ENCODE data around the gene BICD2.

The BICD2 gene

DNA sequence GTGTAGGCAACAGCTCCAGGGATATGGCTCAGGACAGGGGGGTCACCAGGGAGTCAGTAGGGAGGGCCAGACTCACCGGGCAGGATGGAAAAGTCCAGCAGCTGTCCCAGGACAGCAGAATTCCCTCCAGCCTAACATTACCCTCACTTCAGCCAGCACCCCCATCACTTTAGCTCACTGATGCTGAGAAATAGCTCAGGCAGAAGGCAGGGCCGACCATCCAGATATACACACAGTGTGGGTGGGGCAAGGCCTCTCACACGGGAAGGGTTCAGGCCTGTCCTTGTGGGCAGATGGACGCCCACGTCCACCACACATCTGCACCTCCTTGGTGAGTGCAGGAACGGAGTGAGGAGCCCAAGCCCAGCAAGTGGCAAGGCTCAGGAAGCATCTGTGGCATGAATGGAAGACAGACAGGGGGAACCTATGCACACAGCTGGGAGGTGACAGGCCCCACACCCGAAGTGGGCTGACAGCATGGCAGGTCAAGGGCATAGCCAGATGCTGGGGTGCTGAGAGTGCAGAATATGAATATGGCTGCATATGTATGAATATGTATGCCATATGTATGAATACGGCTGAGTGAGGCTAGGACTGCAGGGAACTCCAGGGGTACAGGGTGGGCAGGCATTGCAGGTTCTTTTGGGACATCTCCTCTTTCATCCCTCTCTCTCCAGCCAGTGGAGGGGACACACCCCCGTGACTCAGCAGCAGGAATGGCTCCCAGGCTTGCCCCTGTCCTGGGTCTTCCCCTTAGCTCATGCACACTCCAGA, 17.0 kb downstream of the BICD2 start:
- no peaks in the 10 kb centered on the region for H3K36me3 ChIP-seq (ENCODE audit: insufficient read depth, low read length)
- peak overlapping the region; percentile 33; the same call in 1 of the 2 replicates for H3K27ac ChIP-seq (ENCODE audit: low read depth, low read length)
- H3K4me1 ChIP-seq (ENCODE audit: control insufficient read depth, insufficient read depth, low read length, unreplicated experiment): peaks cover 46% of the 10 kb centered on the region
- H2AFZ ChIP-seq (ENCODE audit: low read length, unreplicated experiment): no peak overlapping the region
- H3K4me3 ChIP-seq (ENCODE audit: low read depth, low read length): no peak overlapping the region
- H3K27me3 ChIP-seq (ENCODE audit: insufficient read depth, low read length): no peaks in the 10 kb centered on the region
- H3K79me2 ChIP-seq (ENCODE audit: control insufficient read depth, insufficient read depth, low read length, unreplicated experiment): peaks cover 96% of the 10 kb centered on the region

GRCh38 chr9:92746567-92747458, 17.8 kb downstream of the BICD2 start:
- no peak overlapping the region for H2AFZ ChIP-seq (ENCODE audit: low read length, unreplicated experiment)
- H3K79me2 ChIP-seq (ENCODE audit: control insufficient read depth, insufficient read depth, low read length, unreplicated experiment): peaks cover 92% of the 10 kb centered on the region
- H3K27ac ChIP-seq (ENCODE audit: low read depth, low read length): peak overlapping the region; percentile 44
- no peaks in the 10 kb centered on the region for H3K36me3 ChIP-seq (ENCODE audit: insufficient read depth, low read length)
- H3K4me1 ChIP-seq (ENCODE audit: control insufficient read depth, insufficient read depth, low read length, unreplicated experiment): peaks cover 46% of the 10 kb centered on the region
- peak overlapping the region; percentile 53; the same call in 1 of the 2 replicates for H3K4me3 ChIP-seq (ENCODE audit: low read depth, low read length)
- no peaks in the 10 kb centered on the region for H3K27me3 ChIP-seq (ENCODE audit: insufficient read depth, low read length)

- Histone ChIP-seq H3K4me1 (ENCODE audit: control insufficient read depth, insufficient read depth, low read length, unreplicated experiment) (peaks cover 50% of the 10 kb centered on the region), H3K4me3 (ENCODE audit: low read depth, low read length) (no peak overlapping the region), H3K27me3 (ENCODE audit: insufficient read depth, low read length) (no peaks in the 10 kb centered on the region), H3K79me2 (ENCODE audit: control insufficient read depth, insufficient read depth, low read length, unreplicated experiment) (peaks cover 92% of the 10 kb centered on the region), H2AFZ (ENCODE audit: low read length, unreplicated experiment) (no peak overlapping the region), H3K36me3 (ENCODE audit: insufficient read depth, low read length) (no peaks in the 10 kb centered on the region), H3K27ac (ENCODE audit: low read depth, low read length) (no peak overlapping the region)
These were observed 18.8 kb downstream of the BICD2 start for GRCh38 chr9:92745881-92746280.

DNA sequence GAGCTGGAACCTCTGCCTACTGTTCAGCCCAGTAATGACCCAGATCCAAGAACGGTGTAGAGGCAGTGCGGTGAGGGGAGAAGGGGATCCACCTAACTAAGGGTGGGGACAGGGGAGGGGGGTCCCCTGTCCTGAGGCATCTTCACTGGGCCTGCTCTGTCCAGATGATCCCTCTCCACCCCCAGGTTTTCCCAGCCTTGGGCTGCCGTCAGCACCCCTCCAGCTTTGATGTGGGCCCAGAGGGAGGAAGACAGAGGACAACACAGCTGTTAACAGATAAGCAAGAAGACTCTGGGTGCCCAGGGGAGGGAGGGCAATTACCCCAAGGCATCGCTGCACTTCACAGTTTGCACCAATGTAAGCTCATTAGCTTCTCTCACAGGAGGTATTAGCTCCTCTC, 19.3 kb downstream of the BICD2 start:
- Histone ChIP-seq H2AFZ (ENCODE audit: low read length, unreplicated experiment) (no peak overlapping the region), H3K4me1 (ENCODE audit: control insufficient read depth, insufficient read depth, low read length, unreplicated experiment) (peaks cover 51% of the 10 kb centered on the region), H3K79me2 (ENCODE audit: control insufficient read depth, insufficient read depth, low read length, unreplicated experiment) (peaks cover 94% of the 10 kb centered on the region), H3K4me3 (ENCODE audit: low read depth, low read length) (no peak overlapping the region), H3K27ac (ENCODE audit: low read depth, low read length) (no peak overlapping the region), H3K36me3 (ENCODE audit: insufficient read depth, low read length) (no peaks in the 10 kb centered on the region), H3K27me3 (ENCODE audit: insufficient read depth, low read length) (no peaks in the 10 kb centered on the region)

GRCh38 chr9:92740969-92741368, 23.7 kb downstream of the BICD2 start:
- Histone ChIP-seq H3K4me1 (ENCODE audit: control insufficient read depth, insufficient read depth, low read length, unreplicated experiment) (peaks cover 19% of the 10 kb centered on the region), H3K79me2 (ENCODE audit: control insufficient read depth, insufficient read depth, low read length, unreplicated experiment) (peaks cover 93% of the 10 kb centered on the region), H3K27ac (ENCODE audit: low read depth, low read length) (no peak overlapping the region), H3K36me3 (ENCODE audit: insufficient read depth, low read length) (no peaks in the 10 kb centered on the region), H2AFZ (ENCODE audit: low read length, unreplicated experiment) (no peak overlapping the region), H3K4me3 (ENCODE audit: low read depth, low read length) (no peak overlapping the region), H3K27me3 (ENCODE audit: insufficient read depth, low read length) (no peaks in the 10 kb centered on the region)

GRCh38 chr9:92740446-92740961, 24.1 kb downstream of the BICD2 start:
- Histone ChIP-seq H3K4me3 (ENCODE audit: low read depth, low read length) (no peak overlapping the region), H3K79me2 (ENCODE audit: control insufficient read depth, insufficient read depth, low read length, unreplicated experiment) (peaks cover 93% of the 10 kb centered on the region), H2AFZ (ENCODE audit: low read length, unreplicated experiment) (no peak overlapping the region), H3K27ac (ENCODE audit: low read depth, low read length) (no peak overlapping the region), H3K4me1 (ENCODE audit: control insufficient read depth, insufficient read depth, low read length, unreplicated experiment) (peaks cover 24% of the 10 kb centered on the region), H3K36me3 (ENCODE audit: insufficient read depth, low read length) (no peaks in the 10 kb centered on the region), H3K27me3 (ENCODE audit: insufficient read depth, low read length) (no peaks in the 10 kb centered on the region)

GRCh38 chr9:92740009-92740408, 24.6 kb downstream of the BICD2 start:
- Histone ChIP-seq H3K27ac (ENCODE audit: low read depth, low read length) (no peak overlapping the region), H3K36me3 (ENCODE audit: insufficient read depth, low read length) (no peaks in the 10 kb centered on the region), H3K79me2 (ENCODE audit: control insufficient read depth, insufficient read depth, low read length, unreplicated experiment) (peaks cover 93% of the 10 kb centered on the region), H3K4me1 (ENCODE audit: control insufficient read depth, insufficient read depth, low read length, unreplicated experiment) (peaks cover 26% of the 10 kb centered on the region), H3K4me3 (ENCODE audit: low read depth, low read length) (no peak overlapping the region), H3K27me3 (ENCODE audit: insufficient read depth, low read length) (no peaks in the 10 kb centered on the region), H2AFZ (ENCODE audit: low read length, unreplicated experiment) (no peak overlapping the region)

- Histone ChIP-seq H3K4me1 (ENCODE audit: control insufficient read depth, insufficient read depth, low read length, unreplicated experiment) (peaks cover 28% of the 10 kb centered on the region), H3K79me2 (ENCODE audit: control insufficient read depth, insufficient read depth, low read length, unreplicated experiment) (peaks cover 94% of the 10 kb centered on the region), H3K27me3 (ENCODE audit: insufficient read depth, low read length) (no peaks in the 10 kb centered on the region), H3K27ac (ENCODE audit: low read depth, low read length) (no peak overlapping the region), H3K4me3 (ENCODE audit: low read depth, low read length) (no peak overlapping the region), H2AFZ (ENCODE audit: low read length, unreplicated experiment) (no peak overlapping the region), H3K36me3 (ENCODE audit: insufficient read depth, low read length) (no peaks in the 10 kb centered on the region)
These were observed 25.2 kb downstream of the BICD2 start for GRCh38 chr9:92739346-92739970.

DNA sequence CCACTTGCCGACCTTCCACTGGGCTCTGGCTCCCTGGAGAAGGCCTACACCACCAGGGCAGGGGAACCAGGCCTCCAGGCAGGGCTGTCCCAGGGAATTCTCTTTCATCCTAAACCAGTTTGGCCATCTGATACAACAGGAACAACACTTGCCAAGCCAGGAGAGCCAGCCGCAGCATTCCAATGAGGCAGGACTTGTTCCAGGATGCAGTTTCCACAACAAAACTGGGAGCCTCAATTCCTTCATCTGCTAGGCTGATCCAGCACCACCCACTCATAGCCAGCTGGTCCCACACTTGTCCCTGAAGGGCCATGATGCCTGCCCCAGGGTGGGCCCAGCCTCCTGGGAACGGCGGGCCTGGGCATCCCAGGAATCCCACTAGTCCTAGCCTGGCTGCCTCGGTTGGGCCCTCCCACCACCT, 26.0 kb downstream of the BICD2 start:
- Histone ChIP-seq H2AFZ (ENCODE audit: low read length, unreplicated experiment) (no peak overlapping the region), H3K27me3 (ENCODE audit: insufficient read depth, low read length) (no peaks in the 10 kb centered on the region), H3K4me3 (ENCODE audit: low read depth, low read length) (no peak overlapping the region), H3K4me1 (ENCODE audit: control insufficient read depth, insufficient read depth, low read length, unreplicated experiment) (peaks cover 28% of the 10 kb centered on the region), H3K36me3 (ENCODE audit: insufficient read depth, low read length) (no peaks in the 10 kb centered on the region), H3K79me2 (ENCODE audit: control insufficient read depth, insufficient read depth, low read length, unreplicated experiment) (peaks cover 91% of the 10 kb centered on the region), H3K27ac (ENCODE audit: low read depth, low read length) (no peak overlapping the region)

DNA sequence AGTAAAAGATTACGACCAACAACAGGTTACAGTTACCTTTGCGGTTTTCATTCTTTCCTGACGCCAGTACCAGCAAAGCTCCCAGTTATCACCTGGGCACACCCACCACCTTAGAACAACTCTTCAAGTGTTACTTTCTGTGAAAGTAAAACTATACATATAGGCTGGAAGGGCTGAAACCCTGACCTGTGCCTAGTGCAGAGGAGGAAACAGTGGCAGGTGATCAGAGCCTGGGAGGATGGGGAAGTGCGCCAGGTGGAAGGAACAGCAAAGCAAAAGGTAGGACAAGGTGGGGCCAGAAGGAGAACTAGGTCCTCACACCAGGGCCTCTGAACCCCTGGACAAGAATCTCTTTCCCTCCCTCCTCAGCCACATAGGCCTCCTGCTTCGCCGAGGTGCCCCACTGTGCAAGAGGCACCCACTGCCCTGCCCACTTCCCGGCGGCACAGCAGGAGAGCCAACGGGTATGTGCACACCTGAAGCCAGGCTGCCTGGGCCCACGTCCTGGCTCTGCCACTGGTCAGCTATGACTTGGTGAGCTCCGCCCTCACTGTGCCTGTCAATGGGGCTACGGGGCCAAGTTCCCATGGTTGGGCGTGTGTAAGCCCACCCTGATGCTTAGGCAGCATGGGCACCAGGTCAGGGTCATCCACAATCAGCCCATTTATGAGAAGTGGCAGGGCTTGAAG, 26.9 kb downstream of the BICD2 start:
- H3K4me1 ChIP-seq (ENCODE audit: control insufficient read depth, insufficient read depth, low read length, unreplicated experiment): peaks cover 28% of the 10 kb centered on the region
- H3K27me3 ChIP-seq (ENCODE audit: insufficient read depth, low read length): no peaks in the 10 kb centered on the region
- no peak overlapping the region for H3K27ac ChIP-seq (ENCODE audit: low read depth, low read length)
- no peak overlapping the region for H3K4me3 ChIP-seq (ENCODE audit: low read depth, low read length)
- no peak overlapping the region for H2AFZ ChIP-seq (ENCODE audit: low read length, unreplicated experiment)
- H3K36me3 ChIP-seq (ENCODE audit: insufficient read depth, low read length): no peaks in the 10 kb centered on the region
- H3K79me2 ChIP-seq (ENCODE audit: control insufficient read depth, insufficient read depth, low read length, unreplicated experiment): peaks cover 83% of the 10 kb centered on the region

Measured in ACC112 (cell line).